Measurements from ENCODE around the gene KRT81.

The KRT81 gene

GRCh38 chr12:52333321-52333720 is 42.0 kb upstream of the KRT81 start:
- no peak overlapping the region for H3K4me3 ChIP-seq (replicated peaks in 1 of 2; ENCODE audit: low read depth in 2 of 2, low read length in 2 of 2)
- no peak for DNase-seq (ENCODE audit: low read depth in 2 of 2)
- TF ChIP-seq, protein P1, sequence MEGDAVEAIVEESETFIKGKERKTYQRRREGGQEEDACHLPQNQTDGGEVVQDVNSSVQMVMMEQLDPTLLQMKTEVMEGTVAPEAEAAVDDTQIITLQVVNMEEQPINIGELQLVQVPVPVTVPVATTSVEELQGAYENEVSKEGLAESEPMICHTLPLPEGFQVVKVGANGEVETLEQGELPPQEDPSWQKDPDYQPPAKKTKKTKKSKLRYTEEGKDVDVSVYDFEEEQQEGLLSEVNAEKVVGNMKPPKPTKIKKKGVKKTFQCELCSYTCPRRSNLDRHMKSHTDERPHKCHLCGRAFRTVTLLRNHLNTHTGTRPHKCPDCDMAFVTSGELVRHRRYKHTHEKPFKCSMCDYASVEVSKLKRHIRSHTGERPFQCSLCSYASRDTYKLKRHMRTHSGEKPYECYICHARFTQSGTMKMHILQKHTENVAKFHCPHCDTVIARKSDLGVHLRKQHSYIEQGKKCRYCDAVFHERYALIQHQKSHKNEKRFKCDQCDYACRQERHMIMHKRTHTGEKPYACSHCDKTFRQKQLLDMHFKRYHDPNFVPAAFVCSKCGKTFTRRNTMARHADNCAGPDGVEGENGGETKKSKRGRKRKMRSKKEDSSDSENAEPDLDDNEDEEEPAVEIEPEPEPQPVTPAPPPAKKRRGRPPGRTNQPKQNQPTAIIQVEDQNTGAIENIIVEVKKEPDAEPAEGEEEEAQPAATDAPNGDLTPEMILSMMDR (IDR thresholded peaks at IDR 0.05; ENCODE audit: low read depth, low read length): no peak

DNA sequence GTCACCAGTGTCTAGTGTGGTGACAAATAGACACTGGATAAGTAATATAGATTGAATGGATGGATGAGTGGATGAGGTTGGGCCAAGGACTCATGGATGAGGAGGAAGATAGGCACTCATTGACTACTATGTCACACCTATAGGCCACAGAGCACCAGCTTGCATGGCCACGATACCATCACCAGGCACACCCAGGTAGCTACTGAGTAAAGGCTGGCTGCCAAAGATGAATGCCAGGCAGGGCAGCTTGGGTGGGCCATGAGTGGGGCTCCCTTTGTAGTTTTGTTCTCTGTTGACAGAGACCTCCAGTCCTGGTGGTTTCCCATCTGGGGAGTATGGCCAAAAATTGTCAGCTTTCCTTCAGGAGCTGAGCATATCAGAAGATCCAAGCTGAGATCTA is 41.0 kb upstream of the KRT81 start:
- no peak overlapping the region for H3K4me3 ChIP-seq (replicated peaks in 1 of 2; ENCODE audit: low read depth in 2 of 2, low read length in 2 of 2)
- DNase-seq (ENCODE audit: low read depth in 2 of 2): no peak
- TF ChIP-seq, protein P1 (IDR thresholded peaks at IDR 0.05; ENCODE audit: low read depth, low read length): no peak

- TF ChIP-seq, protein P1 (IDR thresholded peaks at IDR 0.05; ENCODE audit: low read depth, low read length): no peak
- no peak for DNase-seq (ENCODE audit: low read depth in 2 of 2)
- no peak overlapping the region for H3K4me3 ChIP-seq (replicated peaks in 1 of 2; ENCODE audit: low read depth in 2 of 2, low read length in 2 of 2)
Measured at GRCh38 chr12:52331833-52332232, 40.5 kb upstream of the KRT81 start.

- no peak overlapping the region for H3K4me3 ChIP-seq (replicated peaks in 1 of 2; ENCODE audit: low read depth in 2 of 2, low read length in 2 of 2)
- TF ChIP-seq, protein P1 (IDR thresholded peaks at IDR 0.05; ENCODE audit: low read depth, low read length): no peak
- no peak for DNase-seq (ENCODE audit: low read depth in 2 of 2)
Measured at GRCh38 chr12:52331039-52331438, 39.7 kb upstream of the KRT81 start.

GRCh38 chr12:52327830-52328500 is 36.6 kb upstream of the KRT81 start:
- no peak for DNase-seq (ENCODE audit: low read depth in 2 of 2)
- H3K4me3 ChIP-seq (replicated peaks in 1 of 2; ENCODE audit: low read depth in 2 of 2, low read length in 2 of 2): no peak overlapping the region

GRCh38 chr12:52327052-52327829 is 35.9 kb upstream of the KRT81 start:
- H3K4me3 ChIP-seq (replicated peaks in 1 of 2; ENCODE audit: low read depth in 2 of 2, low read length in 2 of 2): no peak overlapping the region
- peak; percentile 91 to 96 for DNase-seq (ENCODE audit: low read depth in 2 of 2)
- TF ChIP-seq, protein P1 (IDR thresholded peaks at IDR 0.05; ENCODE audit: low read depth, low read length): peak; percentile 88

More at GRCh38 chr12:52327830-52328500, 36.6 kb upstream of the KRT81 start:
- TF ChIP-seq, protein P1 (IDR thresholded peaks at IDR 0.05; ENCODE audit: low read depth, low read length): no peak
